ENCODE measurements around the gene FBXL17.

- TF ChIP-seq CTCF (IDR thresholded peaks at IDR 0.05; ENCODE audit: insufficient read depth, low read length, poor library complexity, severe bottlenecking): no peak
- no peak for TF ChIP-seq EZH2phosphoT487 (conservative IDR thresholded peaks at IDR 0.05; ENCODE audit: low read length)
These were observed 412.1 kb downstream of the FBXL17 start for GRCh38 chr5:107969847-107970246.

Data from SU-DHL-6 (cell line).